GM12878 (cell line): ENCODE measurements around the gene ZBTB37. TPM values are rescaled to one million over a fixed set of nuclear protein-coding genes. Genes with fewer than 3 reads are reported as not detected.

ENCODE experiments used
- ATAC-seq: fragments of 200-7000 bp; cut with Tn5 transposase; 3 replicates; pipeline ENCODE4 v1.9.1; 2020; ENCODE audit warnings: mild to moderate bottlenecking, moderate library complexity
- BruUV-seq: library from RNA; stranded (reverse); fragments of 400-500 nt; replicated peaks from 2 replicates; lab custom pipeline; 2021; lab: Mats Ljungman, UMichigan
- CTCF ChIA-PET: fragments of 300-600 bp; sonication (Branson Sonifier 250); formaldehyde crosslinking; extraction: SDS; loops from one replicate; lab custom pipeline; 2021; ENCODE audit warnings: inconsistent platforms; lab: Yijun Ruan, JAX
- POLR2A ChIA-PET: fragments of 350-600 bp; formaldehyde crosslinking; extraction: SDS; loops from one replicate; lab custom pipeline; 2021; ENCODE audit warnings: inconsistent platforms; lab: Charles Lee
- RAD21 ChIA-PET: fragments of 300-600 bp; sonication (Branson Sonifier 250); formaldehyde crosslinking; loops from one replicate; lab custom pipeline; 2023; ENCODE audit warnings: antibody characterized with exemption; ENCODE audit not compliant: unreplicated experiment; lab: Charles Lee
- SMC1A ChIA-PET: fragments of 300-600 bp; sonication (Branson Sonifier 250); formaldehyde crosslinking; loops from one replicate; lab custom pipeline; 2023; ENCODE audit not compliant: unreplicated experiment, uncharacterized antibody; lab: Charles Lee
- DNase-seq: peaks from one replicate; pipeline ENCODE4 v3.0.0-alpha.2; 2011; ENCODE audit warnings: low read depth, low spot score
- FAIRE-seq: peaks from 3 replicates; lab custom pipeline; 2011; peaks lifted over from hg19 to GRCh38; lab: Jason Lieb, UNC
- H2AFZ ChIP-seq: 2 replicates; pipeline ENCODE4 v1.6.0; 2011; ENCODE audit warnings: low read depth, low read length, control low read depth; ENCODE audit not compliant: control insufficient read depth
- H3K27ac ChIP-seq: 2 replicates; pipeline ENCODE4 v1.5.1; 2011; ENCODE audit warnings: control low read depth; ENCODE audit not compliant: control insufficient read depth, insufficient read depth
- H3K27me3 ChIP-seq, 2 experiments: replicated peaks in 1 of 2; 2 replicates each; pipeline versions ENCODE4 v1.6.0 to v1.6.1; 2011; ENCODE audit warnings: low read length in 1 of 2; ENCODE audit not compliant: control insufficient read depth in 2 of 2, insufficient read depth in 2 of 2
- H3K36me3 ChIP-seq, 2 experiments: 2 replicates each; pipeline ENCODE4 v1.5.1; 2011; ENCODE audit warnings: low read length in 1 of 2; ENCODE audit not compliant: control insufficient read depth in 2 of 2, insufficient read depth in 2 of 2
- H3K4me1 ChIP-seq: 2 replicates; pipeline ENCODE4 v1.6.1; 2011; ENCODE audit warnings: mild to moderate bottlenecking, low read length, moderate library complexity, mixed read lengths; ENCODE audit not compliant: control insufficient read depth, insufficient read depth
- H3K4me2 ChIP-seq: 2 replicates; pipeline ENCODE4 v1.6.0; 2011; ENCODE audit warnings: control low read depth; ENCODE audit not compliant: control insufficient read depth, insufficient read depth
- H3K4me3 ChIP-seq: fragments of 200-600 bp; sonication (generic); 2 replicates; pipeline ENCODE4 v1.5.1; 2016
- H3K79me2 ChIP-seq: 2 replicates; pipeline ENCODE4 v1.6.0; 2011; ENCODE audit warnings: low read length; ENCODE audit not compliant: control insufficient read depth, insufficient read depth
- H3K9ac ChIP-seq: 2 replicates; pipeline ENCODE4 v1.8.0; 2011; ENCODE audit warnings: low read length, control low read depth, mixed read lengths; ENCODE audit not compliant: control insufficient read depth, insufficient read depth
- H3K9me3 ChIP-seq: replicated peaks from 3 replicates; pipeline ENCODE4 v1.5.1; 2011; ENCODE audit warnings: mild to moderate bottlenecking, low read length; ENCODE audit not compliant: control insufficient read depth, insufficient read depth
- H4K20me1 ChIP-seq: 2 replicates; pipeline ENCODE4 v1.6.0; 2011; ENCODE audit not compliant: control insufficient read depth, insufficient read depth
- CHD4 ChIP-seq: fragments of 200-600 bp; sonication (generic); IDR thresholded peaks from 2 replicates; pipeline ENCODE4 v1.6.1; 2016; ENCODE audit warnings: mild to moderate bottlenecking
- EED ChIP-seq: sonication (generic); IDR thresholded peaks from 2 replicates; pipeline ENCODE4 v1.6.1; 2016; ENCODE audit warnings: antibody characterized with exemption, low read depth
- ESRRA ChIP-seq: IDR thresholded peaks from 2 replicates; pipeline ENCODE4 v1.6.1; 2012; ENCODE audit warnings: mild to moderate bottlenecking, low read length, improper control_type of control experiment
- ETV6 ChIP-seq, 2 experiments: fragments of 450-650 bp in 1 of 2; IDR thresholded peaks in 1 of 2; conservative IDR thresholded peaks in 1 of 2; 2 replicates each; pipeline ENCODE4 v1.6.1; 2014; ENCODE audit warnings: antibody characterized with exemption in 1 of 2, borderline replicate concordance in 1 of 2, low read depth in 1 of 2, mild to moderate bottlenecking in 1 of 2, moderate library complexity in 1 of 2
- NFYA ChIP-seq: IDR thresholded peaks from 2 replicates; pipeline ENCODE4 v1.6.1; 2011; ENCODE audit warnings: low read depth, mild to moderate bottlenecking, low read length, improper control_type of control experiment, borderline replicate concordance
- PAX5 ChIP-seq: IDR thresholded peaks from 2 replicates; pipeline ENCODE4 v1.6.1; 2011; ENCODE audit warnings: low read depth, low read length, borderline replicate concordance
- POU2F2 ChIP-seq: IDR thresholded peaks from 3 replicates; pipeline ENCODE4 v1.6.1; 2011; ENCODE audit warnings: low read depth, mild to moderate bottlenecking, low read length, borderline replicate concordance
- RB1 ChIP-seq: fragments of 450-650 bp; formaldehyde crosslinking; IDR thresholded peaks from 2 replicates; pipeline ENCODE4 v1.6.1; 2017; ENCODE audit warnings: mild to moderate bottlenecking, borderline replicate concordance
- SREBF2 ChIP-seq: IDR thresholded peaks from 2 replicates; pipeline ENCODE4 v1.6.1; 2012; ENCODE audit warnings: mild to moderate bottlenecking, low read length
- STAT3 ChIP-seq: IDR thresholded peaks from 2 replicates; pipeline ENCODE4 v1.6.1; 2011; ENCODE audit warnings: low read depth, low read length, improper control_type of control experiment
- USF2 ChIP-seq: IDR thresholded peaks from 2 replicates; pipeline ENCODE4 v1.6.1; 2011; ENCODE audit warnings: low read depth, low read length, improper control_type of control experiment, borderline replicate concordance
- WRNIP1 ChIP-seq: IDR thresholded peaks from 2 replicates; pipeline ENCODE4 v1.6.1; 2011; ENCODE audit warnings: low read depth, low read length, improper control_type of control experiment, borderline replicate concordance
- ZBTB40 ChIP-seq: fragments of 450-650 bp; IDR thresholded peaks from 2 replicates; pipeline ENCODE4 v1.6.1; 2016; ENCODE audit warnings: mild to moderate bottlenecking, moderate library complexity, borderline replicate concordance
- ZNF217 ChIP-seq: fragments of 450-650 bp; IDR thresholded peaks from 2 replicates; pipeline ENCODE4 v1.6.1; 2017; ENCODE audit warnings: antibody characterized with exemption, mild to moderate bottlenecking
- WGBS: methylation state at CpG from one replicate; pipeline ENCODE4 v1.1.6; 2016; ENCODE audit warnings: low lambda C conversion rate; ENCODE audit not compliant: insufficient replicate concordance, insufficient coverage; ENCODE audit errors: missing lambda C conversion rate; 5-methylcytosine and 5-hydroxymethylcytosine counted together
- in situ Hi-C: fragments of 300-500 bp; cut with MboI; formaldehyde crosslinking; loops from 9 replicates; pipeline ENCODE4 v1.14.3; 2018; ENCODE audit warnings: mixed read lengths
- intact Hi-C: fragments of 100-400 bp; cut with micrococcal nuclease; formaldehyde crosslinking; loops from one replicate; pipeline ENCODE4 v1.14.2; 2022; ENCODE audit not compliant: unreplicated experiment
- polyA plus RNA-seq, 11 experiments: library from polyadenylated mRNA; depleted of rRNA in 4 of 11; unstranded in 6 of 11; stranded (reverse) in 5 of 11; fragments of >200 nt; fragmentation: Nextera tagmentation in 4 of 11; fragmentation: Illumina TruSeq in 1 of 11; extraction: Ambion mirVana in 4 of 11; extraction: Trizol in 1 of 11; gene quantifications; 1 replicate in 1 of 11; 2 replicates in 10 of 11; pipeline versions ENCODE4 v1.2.1 to v1.2.3, GENCODE V29; 2011 to 2016; ENCODE audit warnings: inconsistent platforms in 2 of 11, missing spikeins in 2 of 11, low read depth in 1 of 11
- total RNA-seq, 4 experiments: library from RNA; depleted of rRNA in 3 of 4; stranded (reverse); fragments of >200 nt in 3 of 4; fragmentation: Illumina TruSeq in 1 of 4; extraction: Trizol in 1 of 4; gene quantifications; 2 replicates each; pipeline versions ENCODE4 v1.2.1 to v1.2.3, GENCODE V29; 2013 to 2021

Gene ZBTB37
- total and polyA plus RNA-seq, 10 of the 15 experiments (the other 5 are each of a cell fraction or from before 2014, with no cell fraction given), result 0.16 to 5.7 (median 1.9) TPM

- TF ChIP-seq SREBF2, result no peak
- TF ChIP-seq EED, result no peak
- TF ChIP-seq POU2F2, result no peak
- TF ChIP-seq WRNIP1, result 0 out of 2 replicates have a peak, but pooled peaks have one; percentile 76
- TF ChIP-seq, all 136 proteins: peak for 6
These were observed 933 bp upstream of the ZBTB37 start (continued) for GRCh38 chr1:173867141-173867752.

- Histone ChIP-seq H2AFZ (peak within 1 kb of the TSS; percentile 94), H3K4me3 (peak within 1 kb of the TSS; percentile 91), H3K27ac (peak within 1 kb of the TSS; percentile 89), H3K36me3 (peaks cover 4 to 26% of the 10 kb centered on the region in 2 experiments; a peak in 3 of 4 replicates), H3K9ac (peak within 1 kb of the TSS; percentile 73), H3K4me1 (peaks cover 18% of the 10 kb centered on the region), H4K20me1 (no peaks in the 10 kb centered on the region), H3K4me2 (peak within 1 kb of the TSS; percentile 95), H3K27me3 (no peaks in the 10 kb centered on the region), H3K9me3 (no peaks in the 10 kb centered on the region), H3K79me2 (peaks cover 44% of the 10 kb centered on the region)
- DNase-seq (peak; percentile 99), FAIRE-seq (peak; percentile 98), ATAC-seq (peak; percentile 80)
- ChIA-PET POLR2A (interaction anchor here (0.6 to 3.3 kb wide), 18 partner anchors 37 to 1337 kb away, joined by 3 to 17 read pairs (median 3); partner anchors contain the start of genes CENPL, DARS2, KLHL20 and PRDX6), SMC1A (interaction anchor here (0.9 to 1.0 kb wide), 3 partner anchors 44 to 450 kb away, joined by 3 to 5 read pairs (median 3); no protein-coding TSS in a partner anchor), CTCF (interaction anchor here (1.4 to 1.7 kb wide), 2 partner anchors 23 to 390 kb away, joined by 3 to 4 read pairs; partner anchors contain the start of gene PRDX6), RAD21 (interaction anchor here (0.6 to 2.7 kb wide), 10 partner anchors 41 to 1042 kb away, joined by 3 to 9 read pairs (median 3); partner anchors contain the start of genes DARS2 and PRDX6)
- BruUV-seq, result no TSS peak
- in situ Hi-C loops, result no loop called here
- under 1% methylated on average over 21 of the region's 30 CpGs for WGBS
- intact Hi-C loops, result loop anchor here (2.0 to 10.0 kb wide), 5 partner anchors 43 to 347 kb away; partner anchors contain the start of genes CENPL, DARS2, RABGAP1L and RC3H1
- TF ChIP-seq ZBTB40, result no peak
- TF ChIP-seq PAX5, result 0 out of 2 replicates have a peak, but pooled peaks have one; percentile 63
- TF ChIP-seq ESRRA, result no peak
- peak; percentile 87; the same call in 1 of the 2 replicates for TF ChIP-seq RB1
- TF ChIP-seq CHD4, result no peak
- TF ChIP-seq ETV6 (conservative IDR thresholded peaks at IDR 0.05 in 1 of 2, IDR thresholded peaks at IDR 0.05 in 1 of 2; ENCODE audit: borderline replicate concordance in 1 of 2, low read depth in 1 of 2), result no peak
- TF ChIP-seq ZNF217, result no peak; the same call in 1 of the 2 replicates
- TF ChIP-seq USF2, result peak; percentile 76
- TF ChIP-seq STAT3, result no peak
- TF ChIP-seq EED, result no peak
- TF ChIP-seq NFYA, result no peak
These were observed 371 bp upstream of the ZBTB37 start, which contains the start of gene GAS5 for GRCh38 chr1:173867753-173868265. GAS5 (minus strand) TSS chr1:173867989.
